ENCODE data around the gene CACNA1H. TPM values are rescaled to one million over a fixed set of nuclear protein-coding genes. Genes with fewer than 3 reads are reported as not detected.

CACNA1H gene
- total and polyA plus RNA-seq, 9 of the 15 experiments (the other 6 are each of a cell fraction or from before 2014, with no cell fraction given), result 0.10 to 0.18 TPM; not detected in 7

DNA sequence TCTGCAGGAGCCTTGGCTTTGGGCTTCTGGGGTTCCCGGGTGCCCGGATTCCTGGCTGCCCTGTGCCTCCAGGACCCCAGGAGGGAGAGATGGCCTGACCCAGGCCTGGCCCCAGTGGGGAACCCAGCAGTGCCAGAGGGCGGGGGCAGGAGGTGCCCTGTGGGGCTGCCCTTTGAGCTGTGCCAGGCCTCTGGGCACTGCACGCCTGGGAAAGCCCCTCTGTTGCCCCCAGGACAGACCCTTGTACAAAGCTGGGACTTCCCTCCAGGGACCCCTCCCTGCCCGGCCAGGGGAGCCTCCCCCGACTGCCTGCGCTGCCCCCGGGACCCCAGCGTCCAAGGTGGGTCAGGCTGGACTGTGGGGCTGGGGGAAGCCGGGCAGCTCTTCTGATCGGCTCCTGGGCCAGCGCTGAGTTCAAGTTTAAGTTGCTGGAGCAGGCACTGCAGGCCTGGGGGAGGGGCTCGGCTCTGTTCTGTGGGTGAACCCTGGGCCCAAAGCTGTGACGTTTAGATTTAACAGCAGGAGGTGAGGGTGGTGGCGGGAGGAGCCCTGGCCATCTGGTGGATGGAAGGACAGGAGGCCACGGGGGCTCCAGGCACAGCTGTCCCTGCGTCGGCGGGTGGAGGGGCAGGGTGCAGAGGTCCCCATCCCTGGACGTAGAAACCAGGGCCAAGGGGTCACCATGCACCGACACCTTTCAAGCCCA lies 29.2 kb upstream of the CACNA1H start:
- ChIA-PET POLR2A (interaction anchor here (0.6 to 0.7 kb wide), 2 partner anchors 56 to 121 kb away, joined by 3 read pairs; no protein-coding TSS in a partner anchor), CTCF (ENCODE audit: low intra/inter-chr PET ratio) (no interaction called here)
- TF ChIP-seq ZNF174 (CRISPR knock-in tag; IDR thresholded peaks at IDR 0.05), result no peak
- FAIRE-seq (no peak), ATAC-seq (no peak), DNase-seq (ENCODE audit: extremely low read depth in 1 of 4, low spot score in 3 of 4) (no peak)
- intact Hi-C loops (cut with micrococcal nuclease) (no loop called here), in situ Hi-C loops (cut with MboI) (no loop called here)
- no peak overlapping the region for H3K27ac ChIP-seq (ENCODE audit: extremely low read depth, low read depth, low read length)
- no peak overlapping the region for H3K4me2 ChIP-seq (ENCODE audit: insufficient read depth, low read length)
- no TSS peak for BruUV-seq (replicated peaks)
- peaks cover 7 to 56% of the 10 kb centered on the region in 2 experiments; a peak in 3 of 5 replicates for H3K27me3 ChIP-seq (ENCODE audit: control insufficient read depth in 2 of 2, insufficient read depth in 2 of 2, low read length in 2 of 2)
- no peak overlapping the region for H3K9ac ChIP-seq (ENCODE audit: insufficient read depth in 1 of 2, low read depth in 2 of 2, low read length in 2 of 2)
- no peak overlapping the region for H3K4me3 ChIP-seq
- H3K9me3 ChIP-seq (replicated peaks; ENCODE audit: control insufficient read depth, insufficient read depth, low read depth, low read length), result no peaks in the 10 kb centered on the region
- H3K36me3 ChIP-seq (ENCODE audit: control insufficient read depth, insufficient read depth, low read length), result no peaks in the 10 kb centered on the region
- H3K79me2 ChIP-seq (ENCODE audit: control insufficient read depth, insufficient read depth, low read length), result no peaks in the 10 kb centered on the region
- H3K9me1 ChIP-seq (ENCODE audit: control insufficient read depth, insufficient read depth, low read length), result no peaks in the 10 kb centered on the region
- WGBS (ENCODE audit: insufficient coverage, low coverage, missing lambda C conversion rate), result 2% methylated on average over 19 of the region's 21 CpGs
- peaks cover 17% of the 10 kb centered on the region for H4K20me1 ChIP-seq (replicated peaks; ENCODE audit: control insufficient read depth, insufficient read depth, low read length)
- H2AFZ ChIP-seq (ENCODE audit: low read depth, low read length), result no peak overlapping the region
- H3K4me1 ChIP-seq (replicated peaks in 1 of 2; ENCODE audit: control insufficient read depth in 2 of 2, insufficient read depth in 2 of 2, low read length in 2 of 2), result peaks cover 0 to 85% of the 10 kb centered on the region in 2 experiments; a peak in 2 of 5 replicates

DNA sequence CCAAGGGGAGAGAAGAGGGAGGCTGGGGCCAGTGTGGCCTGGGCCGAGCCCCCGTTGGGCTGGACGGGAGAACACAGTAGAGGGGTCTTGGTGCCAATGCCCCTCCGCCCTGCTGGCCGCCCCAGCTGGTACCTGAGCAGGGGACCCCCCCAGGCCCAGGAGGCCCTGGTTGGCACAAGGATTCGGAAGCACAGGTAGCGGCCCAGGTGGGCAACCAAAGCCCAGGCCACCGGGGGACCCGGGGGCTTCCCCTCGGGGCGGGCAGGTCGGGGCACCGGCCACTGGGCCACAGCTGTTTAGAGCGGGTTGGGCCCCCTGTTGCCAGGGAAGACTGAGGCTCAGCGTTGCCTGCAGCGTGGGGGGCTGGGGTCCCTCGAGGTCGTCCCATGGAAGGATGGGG lies 28.6 kb upstream of the CACNA1H start:
- Histone ChIP-seq H3K9me1 (ENCODE audit: control insufficient read depth, insufficient read depth, low read length) (no peaks in the 10 kb centered on the region), H3K27ac (ENCODE audit: extremely low read depth, low read depth, low read length) (no peak overlapping the region), H4K20me1 (replicated peaks; ENCODE audit: control insufficient read depth, insufficient read depth, low read length) (peaks cover 17% of the 10 kb centered on the region), H3K27me3 (ENCODE audit: control insufficient read depth in 2 of 2, insufficient read depth in 2 of 2, low read length in 2 of 2) (peaks cover 7 to 50% of the 10 kb centered on the region in 2 experiments; a peak in 3 of 5 replicates), H3K9me3 (replicated peaks; ENCODE audit: control insufficient read depth, insufficient read depth, low read depth, low read length) (no peaks in the 10 kb centered on the region), H3K9ac (ENCODE audit: insufficient read depth in 1 of 2, low read depth in 2 of 2, low read length in 2 of 2) (no peak overlapping the region), H3K79me2 (ENCODE audit: control insufficient read depth, insufficient read depth, low read length) (no peaks in the 10 kb centered on the region), H3K4me2 (ENCODE audit: insufficient read depth, low read length) (no peak overlapping the region), H3K4me1 (replicated peaks in 1 of 2; ENCODE audit: control insufficient read depth in 2 of 2, insufficient read depth in 2 of 2, low read length in 2 of 2) (peaks cover 0 to 84% of the 10 kb centered on the region in 2 experiments; a peak in 2 of 5 replicates), H3K4me3 (no peak overlapping the region), H3K36me3 (ENCODE audit: control insufficient read depth, insufficient read depth, low read length) (no peaks in the 10 kb centered on the region), H2AFZ (ENCODE audit: low read depth, low read length) (no peak overlapping the region)
- DNase-seq (ENCODE audit: extremely low read depth in 1 of 4, low spot score in 3 of 4) (no peak), ATAC-seq (no peak), FAIRE-seq (no peak)
- 3% methylated on average over 6 of the region's 18 CpGs for WGBS (ENCODE audit: insufficient coverage, low coverage, missing lambda C conversion rate)
- no TSS peak for BruUV-seq (replicated peaks)
- POLR2A ChIA-PET, result no interaction called here
- intact Hi-C loops (cut with micrococcal nuclease), result no loop called here
- in situ Hi-C loops (cut with MboI), result no loop called here
- CTCF ChIA-PET (ENCODE audit: low intra/inter-chr PET ratio), result no interaction called here
- TF ChIP-seq SAP30 (IDR thresholded peaks at IDR 0.05; ENCODE audit: borderline replicate concordance, insufficient read depth, low read depth, low read length, poor library complexity, severe bottlenecking) (no peak), FOXJ2 (tag; IDR thresholded peaks at IDR 0.05) (no peak), SMARCE1 (IDR thresholded peaks at IDR 0.05) (no peak), SRSF3 (IDR thresholded peaks at IDR 0.05; ENCODE audit: insufficient read depth, low read length) (no peak), RCOR1 (IDR thresholded peaks at IDR 0.05; ENCODE audit: borderline replicate concordance in 1 of 2, low read depth in 2 of 2, low read length in 2 of 2) (no peak), GTF2A2 (tag; IDR thresholded peaks at IDR 0.05) (no peak), EHMT2 (IDR thresholded peaks at IDR 0.05) (no peak), BRD9 (IDR thresholded peaks at IDR 0.05; ENCODE audit: low read depth, partially characterized antibody) (no peak), ZNF644 (tag; IDR thresholded peaks at IDR 0.05; ENCODE audit: low read depth) (no peak), TGIF2 (CRISPR knock-in tag; IDR thresholded peaks at IDR 0.05) (no peak), EP300 (IDR thresholded peaks at IDR 0.05; ENCODE audit: low read length) (no peak)
- TF ChIP-seq, protein P1, sequence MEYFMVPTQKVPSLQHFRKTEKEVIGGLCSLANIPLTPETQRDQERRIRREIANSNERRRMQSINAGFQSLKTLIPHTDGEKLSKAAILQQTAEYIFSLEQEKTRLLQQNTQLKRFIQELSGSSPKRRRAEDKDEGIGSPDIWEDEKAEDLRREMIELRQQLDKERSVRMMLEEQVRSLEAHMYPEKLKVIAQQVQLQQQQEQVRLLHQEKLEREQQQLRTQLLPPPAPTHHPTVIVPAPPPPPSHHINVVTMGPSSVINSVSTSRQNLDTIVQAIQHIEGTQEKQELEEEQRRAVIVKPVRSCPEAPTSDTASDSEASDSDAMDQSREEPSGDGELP (CRISPR knock-in tag; IDR thresholded peaks at IDR 0.05; ENCODE audit: borderline replicate concordance), result no peak
- TF ChIP-seq, protein P2, sequence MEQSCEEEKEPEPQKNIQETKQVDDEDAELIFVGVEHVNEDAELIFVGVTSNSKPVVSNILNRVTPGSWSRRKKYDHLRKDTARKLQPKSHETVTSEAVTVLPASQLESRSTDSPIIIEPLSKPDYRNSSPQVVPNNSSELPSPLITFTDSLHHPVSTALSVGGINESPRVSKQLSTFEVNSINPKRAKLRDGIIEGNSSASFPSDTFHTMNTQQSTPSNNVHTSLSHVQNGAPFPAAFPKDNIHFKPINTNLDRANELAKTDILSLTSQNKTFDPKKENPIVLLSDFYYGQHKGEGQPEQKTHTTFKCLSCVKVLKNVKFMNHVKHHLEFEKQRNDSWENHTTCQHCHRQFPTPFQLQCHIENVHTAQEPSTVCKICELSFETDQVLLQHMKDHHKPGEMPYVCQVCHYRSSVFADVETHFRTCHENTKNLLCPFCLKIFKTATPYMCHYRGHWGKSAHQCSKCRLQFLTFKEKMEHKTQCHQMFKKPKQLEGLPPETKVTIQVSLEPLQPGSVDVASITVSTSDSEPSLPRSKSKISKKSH (CRISPR knock-in tag; IDR thresholded peaks at IDR 0.05), result no peak

Data from K562 (cell line).